H9 (cell line): Measurements from ENCODE around the gene TMEM106C. TPM values are rescaled to one million over a fixed set of nuclear protein-coding genes. Genes with fewer than 3 reads are reported as not detected.

Source experiments
- DNase-seq: peaks from one replicate; pipeline ENCODE4 v3.0.0-alpha.2; 2017
- H2AFZ ChIP-seq: one replicate; pipeline ENCODE4 v1.6.1; 2013; ENCODE audit warnings: mild to moderate bottlenecking, low read length, control low read depth, moderate library complexity
- H2AK5ac ChIP-seq: 2 replicates; pipeline ENCODE4 v1.6.1; 2013; ENCODE audit warnings: low read length, control low read depth, mixed read lengths; ENCODE audit not compliant: insufficient read length
- H2BK120ac ChIP-seq: one replicate; pipeline ENCODE4 v1.6.1; 2013; ENCODE audit warnings: low read depth, mild to moderate bottlenecking, low read length, control low read depth, inconsistent platforms; ENCODE audit not compliant: poor library complexity, severe bottlenecking
- H2BK12ac ChIP-seq: 2 replicates; pipeline ENCODE4 v1.6.1; 2013; ENCODE audit warnings: low read length, control low read depth, mixed read lengths, low read depth; ENCODE audit not compliant: insufficient read length
- H2BK15ac ChIP-seq: 2 replicates; pipeline ENCODE4 v1.6.1; 2013; ENCODE audit warnings: low read depth, low read length, control low read depth
- H2BK20ac ChIP-seq: one replicate; pipeline ENCODE4 v1.6.1; 2013; ENCODE audit warnings: low read depth, mild to moderate bottlenecking, low read length, control low read depth, inconsistent platforms; ENCODE audit not compliant: poor library complexity, severe bottlenecking
- H2BK5ac ChIP-seq: 2 replicates; pipeline ENCODE4 v1.6.1; 2013; ENCODE audit warnings: low read length, control low read depth, mixed read lengths; ENCODE audit not compliant: insufficient read length
- H3K14ac ChIP-seq: 2 replicates; pipeline ENCODE4 v1.6.1; 2013; ENCODE audit warnings: low read length, control low read depth; ENCODE audit not compliant: insufficient read depth
- H3K18ac ChIP-seq: 2 replicates; pipeline ENCODE4 v1.6.1; 2013; ENCODE audit warnings: low read depth, mild to moderate bottlenecking, mixed read lengths, low read length, control low read depth; ENCODE audit not compliant: insufficient read length
- H3K23ac ChIP-seq: 2 replicates; pipeline ENCODE4 v1.6.1; 2013; ENCODE audit warnings: low read length, control low read depth, mixed read lengths, low read depth; ENCODE audit not compliant: insufficient read length
- H3K23me2 ChIP-seq: 2 replicates; pipeline ENCODE4 v1.6.1; 2013; ENCODE audit warnings: low read depth, mild to moderate bottlenecking, mixed read lengths, low read length, control low read depth; ENCODE audit not compliant: insufficient read length, poor library complexity, severe bottlenecking
- H3K27ac ChIP-seq: 2 replicates; pipeline ENCODE4 v1.5.1; 2013; ENCODE audit warnings: low read length, control low read depth, mixed read lengths, low read depth; ENCODE audit not compliant: insufficient read length
- H3K27me3 ChIP-seq: 2 replicates; pipeline ENCODE4 v1.6.1; 2013; ENCODE audit warnings: low read length, control low read depth, inconsistent platforms; ENCODE audit not compliant: insufficient read depth
- H3K4ac ChIP-seq: 2 replicates; pipeline ENCODE4 v1.6.1; 2013; ENCODE audit warnings: low read depth, mild to moderate bottlenecking, control low read depth, inconsistent platforms, low read length, moderate library complexity
- H3K4me1 ChIP-seq: 2 replicates; pipeline ENCODE4 v1.6.1; 2013; ENCODE audit warnings: low read length, control low read depth, inconsistent platforms; ENCODE audit not compliant: insufficient read depth
- H3K4me2 ChIP-seq: 2 replicates; pipeline ENCODE4 v1.6.1; 2013; ENCODE audit warnings: low read length, control low read depth, mixed read lengths; ENCODE audit not compliant: insufficient read length, insufficient read depth
- H3K56ac ChIP-seq: 2 replicates; pipeline ENCODE4 v1.6.1; 2013; ENCODE audit warnings: low read depth, mild to moderate bottlenecking, mixed read lengths, low read length, control low read depth; ENCODE audit not compliant: insufficient read length
- H3K79me1 ChIP-seq: 2 replicates; pipeline ENCODE4 v1.6.1; 2013; ENCODE audit warnings: low read depth, mild to moderate bottlenecking, moderate library complexity, low read length, control low read depth, inconsistent platforms; ENCODE audit not compliant: insufficient read depth, poor library complexity, severe bottlenecking
- H3K79me2 ChIP-seq: 2 replicates; pipeline ENCODE4 v1.6.1; 2013; ENCODE audit warnings: low read length, control low read depth, inconsistent platforms; ENCODE audit not compliant: insufficient read depth
- H3K9ac ChIP-seq: 2 replicates; pipeline ENCODE4 v1.6.1; 2013; ENCODE audit warnings: low read length, control low read depth, mixed read lengths; ENCODE audit not compliant: insufficient read length; ENCODE audit errors: extremely low read depth
- H3K9me3 ChIP-seq: one replicate; pipeline ENCODE4 v1.6.1; 2013; ENCODE audit warnings: low read depth, low read length, inconsistent platforms; ENCODE audit not compliant: control insufficient read depth
- H3T11ph ChIP-seq: one replicate; pipeline ENCODE4 v1.6.1; 2013; ENCODE audit warnings: mild to moderate bottlenecking, low read length, control low read depth, inconsistent platforms
- H4K20me1 ChIP-seq: one replicate; pipeline ENCODE4 v1.6.1; 2013; ENCODE audit not compliant: control insufficient read depth, insufficient read length, insufficient read depth
- H4K5ac ChIP-seq: 2 replicates; pipeline ENCODE4 v1.6.1; 2013; ENCODE audit warnings: low read depth, mild to moderate bottlenecking, mixed read lengths, low read length, control low read depth; ENCODE audit not compliant: insufficient read length
- H4K8ac ChIP-seq: replicated peaks from 2 replicates; pipeline ENCODE4 v1.6.1; 2013; ENCODE audit warnings: low read length, control low read depth, mixed read lengths, low read depth; ENCODE audit not compliant: insufficient read length
- H4K91ac ChIP-seq: 2 replicates; pipeline ENCODE4 v1.6.1; 2013; ENCODE audit warnings: low read depth, mild to moderate bottlenecking, moderate library complexity, mixed read lengths, low read length, control low read depth; ENCODE audit not compliant: insufficient read length
- H3K27ac Mint-ChIP-seq, 3 experiments: 2 replicates in 2 of 3; 3 replicates in 1 of 3; pipeline ENCODE4 v1.8.0; 2020 to 2021; ENCODE audit warnings: mixed read lengths in 3 of 3, mild to moderate bottlenecking in 1 of 3, moderate library complexity in 1 of 3
- H3K27me3 Mint-ChIP-seq: 2 replicates; pipeline ENCODE4 v1.8.0; 2021; ENCODE audit warnings: low read depth, mild to moderate bottlenecking, moderate library complexity, mixed read lengths
- H3K36me3 Mint-ChIP-seq, 3 experiments: 2 replicates in 2 of 3; 3 replicates in 1 of 3; pipeline ENCODE4 v1.8.0; 2020 to 2021; ENCODE audit warnings: low read depth in 3 of 3, mixed read lengths in 3 of 3; ENCODE audit not compliant: insufficient read depth in 1 of 3
- H3K4me1 Mint-ChIP-seq, 2 experiments: 2 replicates each; pipeline ENCODE4 v1.8.0; 2020; ENCODE audit warnings: mixed read lengths in 2 of 2
- H3K4me3 Mint-ChIP-seq, 2 experiments: 2 replicates in 1 of 2; 3 replicates in 1 of 2; pipeline ENCODE4 v1.8.0; 2020 to 2021; ENCODE audit warnings: mild to moderate bottlenecking in 2 of 2, mixed read lengths in 2 of 2, moderate library complexity in 1 of 2
- H3K9me3 Mint-ChIP-seq, 2 experiments: 2 replicates in 1 of 2; 3 replicates in 1 of 2; pipeline ENCODE4 v1.8.0; 2020; ENCODE audit warnings: mild to moderate bottlenecking in 2 of 2, mixed read lengths in 2 of 2, moderate library complexity in 1 of 2
- WGBS: extraction: QIAGEN DNeasy Blood & Tissue Kit; methylation state at CpG from one replicate; pipeline ENCODE4 v1.1.7; 2013; ENCODE audit warnings: missing lambda C conversion rate, low lambda C conversion rate, mixed read lengths; ENCODE audit not compliant: insufficient read length; ENCODE audit errors: extremely low coverage; 5-methylcytosine and 5-hydroxymethylcytosine counted together
- total RNA-seq: library from RNA; stranded (reverse); gene quantifications from 2 replicates; pipeline ENCODE4 v1.2.1, GENCODE V29; 2021
- TF ChIP-seq, protein P1 (sequence below): fragments of 200-600 bp; sonication (generic); conservative IDR thresholded peaks from 3 replicates; pipeline ENCODE4 v1.8.0; 2021; ENCODE audit warnings: antibody characterized with exemption, mild to moderate bottlenecking

Gene TMEM106C
- total RNA-seq, 1 experiment from 2014 or later = 43.7 TPM

DNA sequence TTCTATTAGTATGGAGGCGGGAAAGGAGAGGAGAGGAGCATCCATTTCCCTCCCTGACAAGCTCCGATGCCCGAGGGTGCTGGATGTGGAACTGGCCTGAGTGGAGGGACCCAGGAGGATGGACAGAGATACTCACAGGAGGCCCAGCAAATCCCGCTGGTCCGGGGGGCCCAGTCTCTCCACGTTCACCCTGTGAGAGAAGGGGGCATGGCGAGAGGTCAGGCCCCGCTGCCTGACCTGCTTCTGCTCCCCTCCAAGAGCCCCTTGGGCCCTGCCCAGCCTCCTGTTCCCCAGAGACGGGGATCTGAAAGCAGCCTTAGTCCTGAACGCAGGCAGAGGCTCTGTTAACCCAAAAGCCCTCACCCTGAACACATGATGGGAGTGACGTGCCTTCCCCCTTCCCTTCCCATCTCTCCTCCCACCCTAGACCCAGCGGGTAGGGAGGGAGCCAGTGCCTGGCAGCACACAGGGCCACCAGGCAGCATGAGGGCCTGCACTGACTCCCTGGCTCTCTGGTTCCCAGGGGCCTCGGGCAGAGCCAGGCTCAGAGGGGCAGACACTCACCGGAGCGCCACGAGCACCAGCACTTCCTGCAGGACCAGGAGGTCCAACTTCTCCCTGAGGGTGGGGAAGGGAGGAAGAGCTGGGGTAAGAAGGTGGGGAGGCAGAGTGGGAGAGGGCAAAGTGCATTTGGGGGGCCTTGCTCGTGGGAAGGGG is 17.5 kb downstream of the TMEM106C start:
- H2BK120ac ChIP-seq = no peak overlapping the region
- Mint-ChIP-seq H3K9me3 (peaks cover 0 to 3% of the 10 kb centered on the region in 2 experiments; a peak in 1 of 5 replicates), H3K27ac (no peak overlapping the region), H3K4me3 (no peak overlapping the region), H3K27me3 (peaks cover 69% of the 10 kb centered on the region), H3K36me3 (peaks cover 0 to 1% (median 0%) of the 10 kb centered on the region in 3 experiments; a peak in 1 of 7 replicates), H3K4me1 (peaks cover 4 to 6% of the 10 kb centered on the region in 2 experiments; a peak in 2 of 4 replicates)
- H2BK5ac ChIP-seq = no peak overlapping the region
- no peaks in the 10 kb centered on the region for H3K9me3 ChIP-seq
- no peak overlapping the region for H2BK12ac ChIP-seq
- H2AK5ac ChIP-seq = no peak overlapping the region
- H2BK15ac ChIP-seq = no peak overlapping the region
- no peaks in the 10 kb centered on the region for H3K23me2 ChIP-seq
- H3K18ac ChIP-seq = no peak overlapping the region
- H3K27ac ChIP-seq = no peak overlapping the region
- TF ChIP-seq, protein P1, sequence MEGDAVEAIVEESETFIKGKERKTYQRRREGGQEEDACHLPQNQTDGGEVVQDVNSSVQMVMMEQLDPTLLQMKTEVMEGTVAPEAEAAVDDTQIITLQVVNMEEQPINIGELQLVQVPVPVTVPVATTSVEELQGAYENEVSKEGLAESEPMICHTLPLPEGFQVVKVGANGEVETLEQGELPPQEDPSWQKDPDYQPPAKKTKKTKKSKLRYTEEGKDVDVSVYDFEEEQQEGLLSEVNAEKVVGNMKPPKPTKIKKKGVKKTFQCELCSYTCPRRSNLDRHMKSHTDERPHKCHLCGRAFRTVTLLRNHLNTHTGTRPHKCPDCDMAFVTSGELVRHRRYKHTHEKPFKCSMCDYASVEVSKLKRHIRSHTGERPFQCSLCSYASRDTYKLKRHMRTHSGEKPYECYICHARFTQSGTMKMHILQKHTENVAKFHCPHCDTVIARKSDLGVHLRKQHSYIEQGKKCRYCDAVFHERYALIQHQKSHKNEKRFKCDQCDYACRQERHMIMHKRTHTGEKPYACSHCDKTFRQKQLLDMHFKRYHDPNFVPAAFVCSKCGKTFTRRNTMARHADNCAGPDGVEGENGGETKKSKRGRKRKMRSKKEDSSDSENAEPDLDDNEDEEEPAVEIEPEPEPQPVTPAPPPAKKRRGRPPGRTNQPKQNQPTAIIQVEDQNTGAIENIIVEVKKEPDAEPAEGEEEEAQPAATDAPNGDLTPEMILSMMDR = no peak
- H3K27me3 ChIP-seq = no peaks in the 10 kb centered on the region
- H3K56ac ChIP-seq = no peak overlapping the region
- H3K23ac ChIP-seq = no peak overlapping the region
- H2AFZ ChIP-seq = no peak overlapping the region
- H4K91ac ChIP-seq = no peak overlapping the region
- no peak overlapping the region for H3T11ph ChIP-seq
- no peak overlapping the region for H3K9ac ChIP-seq
- no peak overlapping the region for H4K5ac ChIP-seq
- H3K4me1 ChIP-seq = no peaks in the 10 kb centered on the region
- no peak for DNase-seq
- H3K79me1 ChIP-seq = no peaks in the 10 kb centered on the region
- H3K79me2 ChIP-seq = no peaks in the 10 kb centered on the region
- no peak overlapping the region for H3K4me2 ChIP-seq
- H3K4ac ChIP-seq = no peak overlapping the region
- H2BK20ac ChIP-seq = no peak overlapping the region
- no CpG with 5 or more reads among the region's 17 CpGs for WGBS
- H4K8ac ChIP-seq = no peak overlapping the region
- no peak overlapping the region for H3K14ac ChIP-seq
- no peaks in the 10 kb centered on the region for H4K20me1 ChIP-seq
